KMS-11 (cell line): Measurements from ENCODE around the gene NIPA2.
"Not testable (repeated sequence)": the region's sequence is repeated elsewhere in the genome, so short reads cannot be mapped to it uniquely, and the experiment has no call there.

Source experiments
- H2AFZ ChIP-seq: fragments of 200-600 bp; sonication (generic); 2 replicates; pipeline ENCODE4 v1.6.1; 2016; ENCODE audit warnings: antibody characterized with exemption, mixed run types, low read depth
- H3K27ac ChIP-seq: fragments of 200-600 bp; sonication (generic); 2 replicates; pipeline ENCODE4 v1.6.1; 2016; ENCODE audit warnings: mild to moderate bottlenecking, mixed run types
- H3K27me3 ChIP-seq: fragments of 200-600 bp; sonication (generic); 2 replicates; pipeline ENCODE4 v1.6.1; 2017; ENCODE audit warnings: mild to moderate bottlenecking, low read depth, mixed run types, moderate library complexity; ENCODE audit not compliant: insufficient read depth
- H3K36me3 ChIP-seq: fragments of 200-600 bp; sonication (generic); 2 replicates; pipeline ENCODE4 v1.6.1; 2017; ENCODE audit warnings: mild to moderate bottlenecking, mixed run types; ENCODE audit not compliant: insufficient read depth
- H3K4me1 ChIP-seq: fragments of 200-600 bp; sonication (generic); 2 replicates; pipeline ENCODE4 v1.6.1; 2016; ENCODE audit warnings: mild to moderate bottlenecking, low read depth, mixed run types; ENCODE audit not compliant: poor library complexity, severe bottlenecking
- H3K4me2 ChIP-seq: fragments of 200-600 bp; sonication (generic); 2 replicates; pipeline ENCODE4 v1.7.0; 2016; ENCODE audit warnings: mild to moderate bottlenecking, mixed run types
- H3K4me3 ChIP-seq: fragments of 200-600 bp; sonication (generic); IDR thresholded peaks from 2 replicates; pipeline ENCODE4 v1.6.1; 2017; ENCODE audit warnings: low read depth, low read length, mixed read lengths; ENCODE audit not compliant: insufficient read depth
- H3K79me2 ChIP-seq: fragments of 200-600 bp; sonication (generic); 2 replicates; pipeline ENCODE4 v1.6.1; 2016; ENCODE audit warnings: low read depth, mixed run types; ENCODE audit not compliant: insufficient read depth
- H3K9ac ChIP-seq: fragments of 200-600 bp; sonication (generic); 2 replicates; pipeline ENCODE4 v1.6.1; 2016; ENCODE audit warnings: mild to moderate bottlenecking, mixed run types
- H4K20me1 ChIP-seq: fragments of 200-600 bp; sonication (generic); 2 replicates; pipeline ENCODE4 v1.6.1; 2016; ENCODE audit warnings: mild to moderate bottlenecking, mixed run types; ENCODE audit not compliant: insufficient read depth
- TF ChIP-seq, protein P1 (sequence below): fragments of 200-600 bp; sonication (generic); conservative IDR thresholded peaks from 2 replicates; pipeline ENCODE4 v1.6.1; 2017; ENCODE audit warnings: low read depth, mild to moderate bottlenecking, antibody characterized with exemption, low read length, moderate library complexity, mixed read lengths

The NIPA2 gene

DNA sequence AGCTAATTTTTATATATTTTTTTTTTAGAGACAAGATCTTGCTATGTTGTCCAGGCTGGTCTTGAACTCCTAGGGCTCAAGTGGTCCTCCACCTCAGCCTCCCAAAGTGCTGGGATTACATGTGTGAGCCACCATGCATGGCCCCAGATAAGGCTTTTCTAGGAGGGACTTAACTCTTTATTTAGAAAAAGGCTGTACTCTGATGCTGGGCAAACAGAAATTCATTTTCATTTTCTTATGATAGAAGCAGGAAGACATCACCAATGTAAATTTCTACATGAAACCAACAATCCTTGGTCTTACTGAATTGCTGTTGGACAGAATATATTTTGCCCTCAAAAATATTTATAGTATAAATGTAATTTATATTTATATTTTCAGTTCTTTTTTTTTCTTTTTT lies 42.4 kb upstream of the NIPA2 start:
- Histone ChIP-seq H2AFZ (no peak overlapping the region; the same call in 1 of the 2 replicates), H3K4me1 (peaks cover 13% of the 10 kb centered on the region), H3K27me3 (no peaks in the 10 kb centered on the region), H3K27ac (peak overlapping the region; percentile 94), H4K20me1 (no peaks in the 10 kb centered on the region), H3K36me3 (no peaks in the 10 kb centered on the region), H3K4me2 (peak overlapping the region; percentile 79), H3K9ac (peak overlapping the region; percentile 71; the same call in 1 of the 2 replicates), H3K4me3 (no peak overlapping the region), H3K79me2 (peaks cover 38% of the 10 kb centered on the region; the same call in 1 of the 2 replicates)
- TF ChIP-seq, protein P1, sequence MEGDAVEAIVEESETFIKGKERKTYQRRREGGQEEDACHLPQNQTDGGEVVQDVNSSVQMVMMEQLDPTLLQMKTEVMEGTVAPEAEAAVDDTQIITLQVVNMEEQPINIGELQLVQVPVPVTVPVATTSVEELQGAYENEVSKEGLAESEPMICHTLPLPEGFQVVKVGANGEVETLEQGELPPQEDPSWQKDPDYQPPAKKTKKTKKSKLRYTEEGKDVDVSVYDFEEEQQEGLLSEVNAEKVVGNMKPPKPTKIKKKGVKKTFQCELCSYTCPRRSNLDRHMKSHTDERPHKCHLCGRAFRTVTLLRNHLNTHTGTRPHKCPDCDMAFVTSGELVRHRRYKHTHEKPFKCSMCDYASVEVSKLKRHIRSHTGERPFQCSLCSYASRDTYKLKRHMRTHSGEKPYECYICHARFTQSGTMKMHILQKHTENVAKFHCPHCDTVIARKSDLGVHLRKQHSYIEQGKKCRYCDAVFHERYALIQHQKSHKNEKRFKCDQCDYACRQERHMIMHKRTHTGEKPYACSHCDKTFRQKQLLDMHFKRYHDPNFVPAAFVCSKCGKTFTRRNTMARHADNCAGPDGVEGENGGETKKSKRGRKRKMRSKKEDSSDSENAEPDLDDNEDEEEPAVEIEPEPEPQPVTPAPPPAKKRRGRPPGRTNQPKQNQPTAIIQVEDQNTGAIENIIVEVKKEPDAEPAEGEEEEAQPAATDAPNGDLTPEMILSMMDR, result no peak

DNA sequence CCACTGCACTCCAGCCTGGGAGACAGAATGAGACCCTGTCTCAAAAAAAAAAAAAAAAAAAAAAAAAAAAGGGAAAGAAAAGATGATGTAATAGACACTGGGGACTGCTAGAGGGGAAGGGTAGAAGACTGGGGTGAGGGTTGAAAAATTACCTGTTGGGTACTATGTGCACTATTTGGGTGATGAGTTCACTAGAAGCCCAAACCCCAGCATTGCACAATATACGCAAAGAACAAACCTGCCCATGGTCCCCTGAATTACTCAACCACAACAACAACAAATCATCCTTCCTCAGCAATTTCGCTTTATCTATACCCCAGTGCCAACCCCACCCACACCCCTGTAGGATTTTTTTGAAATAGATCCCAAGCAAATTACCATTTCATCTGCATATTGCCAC lies 38.6 kb upstream of the NIPA2 start:
- peaks cover 45% of the 10 kb centered on the region; the same call in 1 of the 2 replicates for H3K79me2 ChIP-seq
- H3K27ac ChIP-seq, result no peak overlapping the region
- H3K4me2 ChIP-seq, result no peak overlapping the region
- H3K36me3 ChIP-seq, result no peaks in the 10 kb centered on the region
- H3K4me1 ChIP-seq, result peaks cover 13% of the 10 kb centered on the region
- no peak overlapping the region for H3K9ac ChIP-seq
- no peaks in the 10 kb centered on the region for H3K27me3 ChIP-seq
- H4K20me1 ChIP-seq, result no peaks in the 10 kb centered on the region
- TF ChIP-seq, protein P1, result no peak
- no peak overlapping the region for H2AFZ ChIP-seq
- no peak overlapping the region for H3K4me3 ChIP-seq

GRCh38 chr15:22803006-22803405 lies 35.5 kb upstream of the NIPA2 start:
- not testable (repeated sequence) for H3K4me3 ChIP-seq, H3K36me3 ChIP-seq, H3K4me1 ChIP-seq, H3K9ac ChIP-seq, H2AFZ ChIP-seq, H3K27me3 ChIP-seq, H3K27ac ChIP-seq, H3K4me2 ChIP-seq, H4K20me1 ChIP-seq
- peaks cover 39% of the 10 kb centered on the region; the same call in 1 of the 2 replicates for H3K79me2 ChIP-seq

GRCh38 chr15:22806156-22806555 lies 32.3 kb upstream of the NIPA2 start:
- no peak overlapping the region for H2AFZ ChIP-seq
- TF ChIP-seq, protein P1, result no peak
- H4K20me1 ChIP-seq, result no peaks in the 10 kb centered on the region

DNA sequence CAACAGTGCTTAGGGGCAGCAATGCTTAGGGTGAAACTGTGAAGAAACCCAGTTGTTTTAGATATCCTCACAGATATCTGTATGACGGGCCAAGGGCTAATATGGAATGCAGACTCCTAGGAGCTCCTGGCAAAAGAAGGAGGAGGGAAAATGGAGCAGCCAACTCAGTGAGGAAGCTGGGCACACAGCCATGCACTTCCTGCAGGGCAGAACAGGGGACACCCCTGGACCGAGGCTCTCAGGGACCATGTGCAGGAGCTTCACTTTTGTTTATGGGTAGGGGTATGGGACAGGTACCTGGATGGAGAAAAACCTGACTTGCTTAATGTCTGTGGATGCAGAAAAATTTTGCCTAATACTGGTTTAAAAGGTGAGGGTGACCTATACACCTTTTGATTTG lies 31.8 kb upstream of the NIPA2 start:
- Histone ChIP-seq H4K20me1 (no peaks in the 10 kb centered on the region), H2AFZ (no peak overlapping the region), H3K27me3 (no peaks in the 10 kb centered on the region), H3K4me3 (no peak overlapping the region), H3K36me3 (no peaks in the 10 kb centered on the region), H3K4me1 (no peaks in the 10 kb centered on the region), H3K79me2 (peaks cover 18% of the 10 kb centered on the region; the same call in 1 of the 2 replicates), H3K27ac (no peak overlapping the region), H3K9ac (no peak overlapping the region), H3K4me2 (no peak overlapping the region)
- TF ChIP-seq, protein P1, result no peak

More at GRCh38 chr15:22806156-22806555, 32.3 kb upstream of the NIPA2 start:
- Histone ChIP-seq H3K36me3 (no peaks in the 10 kb centered on the region), H3K4me2 (no peak overlapping the region), H3K27ac (no peak overlapping the region), H3K9ac (no peak overlapping the region), H3K27me3 (no peaks in the 10 kb centered on the region), H3K79me2 (peaks cover 19% of the 10 kb centered on the region; the same call in 1 of the 2 replicates), H3K4me1 (no peaks in the 10 kb centered on the region), H3K4me3 (no peak overlapping the region)

- not testable (repeated sequence) for H2AFZ ChIP-seq, H3K27ac ChIP-seq, H3K4me2 ChIP-seq, H3K27me3 ChIP-seq, H3K4me1 ChIP-seq, H4K20me1 ChIP-seq, H3K9ac ChIP-seq, H3K4me3 ChIP-seq, H3K36me3 ChIP-seq
- peaks cover 11% of the 10 kb centered on the region; the same call in 1 of the 2 replicates for H3K79me2 ChIP-seq
Measured at GRCh38 chr15:22807831-22808230, 30.6 kb upstream of the NIPA2 start.
